Endothelial cell (in vitro differentiated cells): Measurements from ENCODE around the gene EPS8. TPM values are rescaled to one million over a fixed set of nuclear protein-coding genes. Genes with fewer than 3 reads are reported as not detected.

Source experiments
- DNase-seq: peaks from one replicate; pipeline ENCODE4 v3.0.0; 2021; ENCODE audit warnings: low spot score
- H3K27ac Mint-ChIP-seq: one replicate; pipeline ENCODE4 v1.8.0; 2021; ENCODE audit warnings: mixed read lengths, inconsistent platforms; ENCODE audit not compliant: unreplicated experiment
- H3K27me3 Mint-ChIP-seq: one replicate; pipeline ENCODE4 v1.8.0; 2021; ENCODE audit warnings: mild to moderate bottlenecking, moderate library complexity, mixed read lengths, inconsistent platforms; ENCODE audit not compliant: unreplicated experiment
- H3K36me3 Mint-ChIP-seq: one replicate; pipeline ENCODE4 v1.8.0; 2021; ENCODE audit warnings: mild to moderate bottlenecking, low read depth, mixed read lengths, inconsistent platforms; ENCODE audit not compliant: unreplicated experiment
- H3K4me1 Mint-ChIP-seq: one replicate; pipeline ENCODE4 v1.8.0; 2021; ENCODE audit warnings: mild to moderate bottlenecking, mixed read lengths, inconsistent platforms; ENCODE audit not compliant: unreplicated experiment
- H3K4me3 Mint-ChIP-seq: one replicate; pipeline ENCODE4 v1.8.0; 2021; ENCODE audit warnings: mild to moderate bottlenecking, mixed read lengths, inconsistent platforms; ENCODE audit not compliant: unreplicated experiment
- H3K9me3 Mint-ChIP-seq: one replicate; pipeline ENCODE4 v1.8.0; 2021; ENCODE audit warnings: mixed read lengths, inconsistent platforms; ENCODE audit not compliant: unreplicated experiment
- CTCF ChIP-seq: fragments of 200-600 bp; sonication (generic); IDR thresholded peaks from one replicate; pipeline ENCODE4 v1.5.0; 2021; ENCODE audit warnings: antibody characterized with exemption; ENCODE audit not compliant: unreplicated experiment
- total RNA-seq: library from RNA; stranded (reverse); fragmentation: NEBNext Ultra II Directional; extraction: Animal tissue kit (Norgen Biotek cat#: 25700); gene quantifications from one replicate; pipeline ENCODE4 v1.2.1, GENCODE V29; 2021; ENCODE audit not compliant: unreplicated experiment

Gene EPS8
- total RNA-seq, 1 donor from 2014 or later: 2.7 TPM

- TF ChIP-seq CTCF: no peak
- Mint-ChIP-seq H3K27ac (no peak overlapping the region), H3K9me3 (no peaks in the 10 kb centered on the region), H3K4me3 (no peak overlapping the region), H3K36me3 (no peaks in the 10 kb centered on the region), H3K27me3 (peaks cover 3% of the 10 kb centered on the region), H3K4me1 (peaks cover 5% of the 10 kb centered on the region)
- DNase-seq: no peak
These were observed 214.8 kb downstream of the EPS8 start for GRCh38 chr12:15574353-15574752.

Other genes starting within 250 kb of the EPS8 start
- gene STRAP, start 93.0 kb upstream of the EPS8 start, total RNA-seq: 138 TPM
- gene DERA, start 121.9 kb upstream of the EPS8 start, total RNA-seq: 50.3 TPM